A549 (cell line): ENCODE measurements around the gene SUV39H1. TPM values are rescaled to one million over a fixed set of nuclear protein-coding genes. Genes with fewer than 3 reads are reported as not detected.

ENCODE experiments used
- ATAC-seq, 2 experiments: fragments of 200-7000 bp in 1 of 2; fragments of >200 bp in 1 of 2; cut with Nextera tagmentation in 1 of 2; cut with Tn5 transposase in 1 of 2; 3 replicates each; pipeline versions ENCODE4 v1.8.0 to v1.9.1; 2018 to 2020; ENCODE audit warnings: mild to moderate bottlenecking in 1 of 2, moderate library complexity in 1 of 2
- CTCF ChIA-PET: fragments of 300-600 bp; sonication (Branson Sonifier 250); formaldehyde crosslinking; extraction: SDS; loops from one replicate; lab custom pipeline; 2021; ENCODE audit warnings: antibody characterized with exemption, inconsistent platforms; lab: Yijun Ruan, JAX
- POLR2A ChIA-PET: fragments of 350-600 bp; formaldehyde crosslinking; extraction: SDS; loops from one replicate; lab custom pipeline; 2021; ENCODE audit warnings: antibody characterized with exemption, inconsistent platforms; lab: Yijun Ruan, JAX
- DNase-seq, 2 experiments: peaks; one replicate each; pipeline versions ENCODE4 v3.0.0 to v3.0.0-alpha.2; 2011 to 2016; ENCODE audit warnings: low read depth in 1 of 2, low spot score in 1 of 2
- FAIRE-seq: peaks from 2 replicates; lab custom pipeline; 2011; peaks lifted over from hg19 to GRCh38; lab: Jason Lieb, UNC
- H3K27ac ChIP-seq, 2 experiments: fragments of >200 bp; sonication (Bioruptor Twin); formaldehyde crosslinking; 3 replicates each; pipeline ENCODE4 v1.5.1; 2016 to 2017
- H3K4me1 ChIP-seq: fragments of >200 bp; sonication (Bioruptor Twin); formaldehyde crosslinking; 3 replicates; pipeline ENCODE4 v1.6.1; 2016
- H3K4me2 ChIP-seq: fragments of >200 bp; sonication (Bioruptor Twin); formaldehyde crosslinking; 3 replicates; pipeline ENCODE4 v1.6.1; 2016
- H3K4me3 ChIP-seq: fragments of >200 bp; sonication (Bioruptor Twin); formaldehyde crosslinking; 3 replicates; pipeline ENCODE4 v1.5.1; 2016
- H3K9me3 ChIP-seq: fragments of >200 bp; sonication (Bioruptor Twin); formaldehyde crosslinking; 3 replicates; pipeline ENCODE4 v1.6.1; 2016
- EHMT2 ChIP-seq: fragments of 200-600 bp; sonication (generic); IDR thresholded peaks from 2 replicates; pipeline ENCODE4 v1.6.1; 2016; ENCODE audit warnings: antibody characterized with exemption, low read depth, mild to moderate bottlenecking, moderate library complexity
- HOXA7 ChIP-seq: fragments of 250-450 bp; sonication (Bioruptor Pico); IDR thresholded peaks from 2 replicates; pipeline ENCODE4 v1.5.0; 2020; ENCODE audit warnings: mild to moderate bottlenecking, moderate library complexity
- HOXB5 ChIP-seq: fragments of 250-450 bp; sonication (Bioruptor Pico); IDR thresholded peaks from 2 replicates; pipeline ENCODE4 v1.5.0; 2020; ENCODE audit warnings: mild to moderate bottlenecking, moderate library complexity
- JUNB ChIP-seq: fragments of >200 bp; sonication (Bioruptor Twin); formaldehyde crosslinking; IDR thresholded peaks from 2 replicates; pipeline ENCODE4 v1.6.1; 2016
- MYC ChIP-seq: IDR thresholded peaks from 2 replicates; pipeline ENCODE4 v1.6.1; 2012; ENCODE audit warnings: mild to moderate bottlenecking, inconsistent platforms, low read length, improper control_type of control experiment, borderline replicate concordance
- NFE2L2 ChIP-seq: fragments of 150-350 bp; conservative IDR thresholded peaks from 2 replicates; pipeline ENCODE4 v1.6.1; 2014; ENCODE audit warnings: low read length
- NPAS2 ChIP-seq: fragments of 250-450 bp; sonication (Bioruptor Pico); IDR thresholded peaks from 2 replicates; pipeline ENCODE4 v1.8.0; 2022; ENCODE audit warnings: mild to moderate bottlenecking, moderate library complexity, borderline replicate concordance
- NR3C1 ChIP-seq: fragments of >200 bp; sonication (Bioruptor Twin); formaldehyde crosslinking; IDR thresholded peaks from 3 replicates; pipeline ENCODE4 v1.6.1; 2017
- POLR2A ChIP-seq: IDR thresholded peaks from 2 replicates; pipeline ENCODE4 v1.6.1; 2012; ENCODE audit warnings: mild to moderate bottlenecking, low read length
- SMC3 ChIP-seq: fragments of >200 bp; sonication (Bioruptor Twin); formaldehyde crosslinking; IDR thresholded peaks from 3 replicates; pipeline ENCODE4 v1.6.1; 2018; ENCODE audit warnings: inconsistent platforms
- SREBF2 ChIP-seq: fragments of 450-650 bp; IDR thresholded peaks from 2 replicates; pipeline ENCODE4 v1.6.1; 2014; ENCODE audit warnings: mild to moderate bottlenecking, moderate library complexity
- TFCP2L1 ChIP-seq: fragments of 250-450 bp; sonication (Bioruptor Pico); IDR thresholded peaks from 2 replicates; pipeline ENCODE4 v1.5.0; 2021; ENCODE audit warnings: mild to moderate bottlenecking
- TP53 ChIP-seq: fragments of 250-450 bp; sonication (Bioruptor Pico); IDR thresholded peaks from 2 replicates; pipeline ENCODE4 v1.5.0; 2021; ENCODE audit warnings: mild to moderate bottlenecking, moderate library complexity
- USF2 ChIP-seq: fragments of 450-650 bp; IDR thresholded peaks from 2 replicates; pipeline ENCODE4 v1.6.1; 2014; ENCODE audit warnings: antibody characterized with exemption
- ZC3H11A ChIP-seq: fragments of 450-650 bp; IDR thresholded peaks from 2 replicates; pipeline ENCODE4 v1.6.1; 2014; ENCODE audit warnings: antibody characterized with exemption, mild to moderate bottlenecking
- ZNF302 ChIP-seq: fragments of 250-450 bp; sonication (Bioruptor Pico); IDR thresholded peaks from 2 replicates; pipeline ENCODE4 v1.9.0; 2021; ENCODE audit warnings: inconsistent platforms, mild to moderate bottlenecking, moderate library complexity
- WGBS: methylation state at CpG from one replicate; pipeline ENCODE4 v1.1.6; 2017; ENCODE audit errors: missing lambda C conversion rate; 5-methylcytosine and 5-hydroxymethylcytosine counted together
- polyA plus RNA-seq, 4 experiments: library from polyadenylated mRNA; depleted of rRNA in 3 of 4; stranded (reverse); fragments of >200 nt; fragmentation: RNase III in 1 of 4; extraction: RNeasy Plus Mini Kit Qiagen cat#74134 plus additional on column Dnase treatment in 1 of 4; gene quantifications; 2 replicates in 3 of 4; 3 replicates in 1 of 4; pipeline ENCODE4 v1.2.3, GENCODE V29; 2011 to 2017
- TF ChIP-seq, protein P1 (sequence below): fragments of 250-450 bp; sonication (Bioruptor Pico); IDR thresholded peaks from 2 replicates; pipeline ENCODE4 v1.5.0; 2021; ENCODE audit warnings: mild to moderate bottlenecking, moderate library complexity, borderline replicate concordance
- TF ChIP-seq, protein P2 (sequence below): fragments of 200-600 bp; sonication (generic); IDR thresholded peaks from 2 replicates; pipeline ENCODE4 v1.6.1; 2016; ENCODE audit warnings: antibody characterized with exemption, mild to moderate bottlenecking, moderate library complexity

The SUV39H1 gene
- polyA plus RNA-seq, 2 of the 4 experiments (the other 2 are of a cell fraction) = 13.4 to 19.9 TPM

GRCh38 chrX:48705871-48706270, 9.3 kb downstream of the SUV39H1 start:
- Histone ChIP-seq H3K4me3 (no peak overlapping the region), H3K9me3 (no peaks in the 10 kb centered on the region), H3K4me2 (no peak overlapping the region), H3K4me1 (peaks cover 8% of the 10 kb centered on the region; the same call in 1 of the 3 replicates), H3K27ac (no peak overlapping the region)
- DNase-seq (no peak), FAIRE-seq (no peak), ATAC-seq (no peak; a peak in 1 of 6 replicates)
- CTCF ChIA-PET = no interaction called here
- TF ChIP-seq, protein P1, sequence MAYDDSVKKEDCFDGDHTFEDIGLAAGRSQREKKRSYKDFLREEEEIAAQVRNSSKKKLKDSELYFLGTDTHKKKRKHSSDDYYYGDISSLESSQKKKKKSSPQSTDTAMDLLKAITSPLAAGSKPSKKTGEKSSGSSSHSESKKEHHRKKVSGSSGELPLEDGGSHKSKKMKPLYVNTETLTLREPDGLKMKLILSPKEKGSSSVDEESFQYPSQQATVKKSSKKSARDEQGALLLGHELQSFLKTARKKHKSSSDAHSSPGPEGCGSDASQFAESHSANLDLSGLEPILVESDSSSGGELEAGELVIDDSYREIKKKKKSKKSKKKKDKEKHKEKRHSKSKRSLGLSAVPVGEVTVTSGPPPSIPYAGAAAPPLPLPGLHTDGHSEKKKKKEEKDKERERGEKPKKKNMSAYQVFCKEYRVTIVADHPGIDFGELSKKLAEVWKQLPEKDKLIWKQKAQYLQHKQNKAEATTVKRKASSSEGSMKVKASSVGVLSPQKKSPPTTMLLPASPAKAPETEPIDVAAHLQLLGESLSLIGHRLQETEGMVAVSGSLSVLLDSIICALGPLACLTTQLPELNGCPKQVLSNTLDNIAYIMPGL = no peak
- TF ChIP-seq MYC = no peak
- TF ChIP-seq SMC3 = no peak
- no peak for TF ChIP-seq ZNF302 (CRISPR knock-in tag)
- no peak for TF ChIP-seq POLR2A
- no peak for TF ChIP-seq JUNB
- TF ChIP-seq HOXA7 (CRISPR knock-in tag) = no peak
- TF ChIP-seq HOXB5 (CRISPR knock-in tag) = no peak
- no peak for TF ChIP-seq TP53
- no peak for TF ChIP-seq NR3C1
- no peak for TF ChIP-seq NFE2L2
- POLR2A ChIA-PET = no interaction called here
- 91% methylated on average over 6 of the region's 12 CpGs for WGBS

DNA sequence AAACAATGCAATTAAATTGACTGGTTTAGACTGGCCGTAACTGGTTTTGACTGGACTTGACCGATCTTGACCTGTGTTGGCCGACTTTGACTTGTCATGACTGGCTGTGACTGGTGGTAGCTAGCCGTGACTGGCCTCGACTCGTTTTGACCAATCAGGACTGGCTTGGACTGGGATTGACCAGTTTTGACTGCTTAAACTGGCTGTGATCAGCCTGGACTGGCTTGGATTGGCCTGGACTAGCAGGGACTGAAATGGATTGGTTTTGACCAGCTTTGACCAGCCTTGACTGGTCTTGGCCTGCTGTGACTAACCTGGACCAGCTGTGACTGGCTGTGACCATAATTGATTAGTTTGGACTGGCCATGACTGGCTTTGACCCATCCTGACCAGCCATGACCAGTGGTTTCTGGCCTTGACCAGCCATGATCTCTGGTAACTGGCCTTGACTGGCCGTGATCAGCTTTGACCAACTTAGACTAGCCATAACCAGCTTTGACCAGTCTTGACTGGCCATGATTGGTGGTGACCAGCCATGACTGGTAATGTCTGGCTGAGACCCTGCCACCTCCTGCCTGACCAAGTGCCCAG, 13.1 kb downstream of the SUV39H1 start:
- H3K4me1 ChIP-seq = no peaks in the 10 kb centered on the region
- ATAC-seq (no peak), FAIRE-seq (no peak), DNase-seq (no peak)
- WGBS = 97% methylated on average over 5 of the region's 7 CpGs
- CTCF ChIA-PET = interaction anchor here (1.6 to 1.9 kb wide), 2 partner anchors 8 to 9 kb away, joined by 3 to 4 read pairs; no protein-coding TSS in a partner anchor
- no peak for TF ChIP-seq SREBF2
- no peak for TF ChIP-seq EHMT2
- TF ChIP-seq ZC3H11A = no peak
- TF ChIP-seq USF2 = no peak
- TF ChIP-seq NPAS2 (CRISPR knock-in tag) = no peak
- no peak for TF ChIP-seq TP53
- TF ChIP-seq, protein P2, sequence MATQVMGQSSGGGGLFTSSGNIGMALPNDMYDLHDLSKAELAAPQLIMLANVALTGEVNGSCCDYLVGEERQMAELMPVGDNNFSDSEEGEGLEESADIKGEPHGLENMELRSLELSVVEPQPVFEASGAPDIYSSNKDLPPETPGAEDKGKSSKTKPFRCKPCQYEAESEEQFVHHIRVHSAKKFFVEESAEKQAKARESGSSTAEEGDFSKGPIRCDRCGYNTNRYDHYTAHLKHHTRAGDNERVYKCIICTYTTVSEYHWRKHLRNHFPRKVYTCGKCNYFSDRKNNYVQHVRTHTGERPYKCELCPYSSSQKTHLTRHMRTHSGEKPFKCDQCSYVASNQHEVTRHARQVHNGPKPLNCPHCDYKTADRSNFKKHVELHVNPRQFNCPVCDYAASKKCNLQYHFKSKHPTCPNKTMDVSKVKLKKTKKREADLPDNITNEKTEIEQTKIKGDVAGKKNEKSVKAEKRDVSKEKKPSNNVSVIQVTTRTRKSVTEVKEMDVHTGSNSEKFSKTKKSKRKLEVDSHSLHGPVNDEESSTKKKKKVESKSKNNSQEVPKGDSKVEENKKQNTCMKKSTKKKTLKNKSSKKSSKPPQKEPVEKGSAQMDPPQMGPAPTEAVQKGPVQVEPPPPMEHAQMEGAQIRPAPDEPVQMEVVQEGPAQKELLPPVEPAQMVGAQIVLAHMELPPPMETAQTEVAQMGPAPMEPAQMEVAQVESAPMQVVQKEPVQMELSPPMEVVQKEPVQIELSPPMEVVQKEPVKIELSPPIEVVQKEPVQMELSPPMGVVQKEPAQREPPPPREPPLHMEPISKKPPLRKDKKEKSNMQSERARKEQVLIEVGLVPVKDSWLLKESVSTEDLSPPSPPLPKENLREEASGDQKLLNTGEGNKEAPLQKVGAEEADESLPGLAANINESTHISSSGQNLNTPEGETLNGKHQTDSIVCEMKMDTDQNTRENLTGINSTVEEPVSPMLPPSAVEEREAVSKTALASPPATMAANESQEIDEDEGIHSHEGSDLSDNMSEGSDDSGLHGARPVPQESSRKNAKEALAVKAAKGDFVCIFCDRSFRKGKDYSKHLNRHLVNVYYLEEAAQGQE = no peak
- TF ChIP-seq TFCP2L1 (CRISPR knock-in tag) = no peak
- H3K9me3 ChIP-seq = no peaks in the 10 kb centered on the region
- no peak overlapping the region for H3K4me3 ChIP-seq
- H3K4me2 ChIP-seq = no peak overlapping the region
- POLR2A ChIA-PET = no interaction called here
- no peak overlapping the region for H3K27ac ChIP-seq
